ENCODE results near the gene KIAA0825. TPM values are rescaled to one million over a fixed set of nuclear protein-coding genes. Genes with fewer than 3 reads are reported as not detected.

The KIAA0825 gene
- total and polyA plus RNA-seq, 2 of the 8 experiments (the other 6 are each of a cell fraction or from before 2014, with no cell fraction given) = 0.60 to 1.0 TPM

DNA sequence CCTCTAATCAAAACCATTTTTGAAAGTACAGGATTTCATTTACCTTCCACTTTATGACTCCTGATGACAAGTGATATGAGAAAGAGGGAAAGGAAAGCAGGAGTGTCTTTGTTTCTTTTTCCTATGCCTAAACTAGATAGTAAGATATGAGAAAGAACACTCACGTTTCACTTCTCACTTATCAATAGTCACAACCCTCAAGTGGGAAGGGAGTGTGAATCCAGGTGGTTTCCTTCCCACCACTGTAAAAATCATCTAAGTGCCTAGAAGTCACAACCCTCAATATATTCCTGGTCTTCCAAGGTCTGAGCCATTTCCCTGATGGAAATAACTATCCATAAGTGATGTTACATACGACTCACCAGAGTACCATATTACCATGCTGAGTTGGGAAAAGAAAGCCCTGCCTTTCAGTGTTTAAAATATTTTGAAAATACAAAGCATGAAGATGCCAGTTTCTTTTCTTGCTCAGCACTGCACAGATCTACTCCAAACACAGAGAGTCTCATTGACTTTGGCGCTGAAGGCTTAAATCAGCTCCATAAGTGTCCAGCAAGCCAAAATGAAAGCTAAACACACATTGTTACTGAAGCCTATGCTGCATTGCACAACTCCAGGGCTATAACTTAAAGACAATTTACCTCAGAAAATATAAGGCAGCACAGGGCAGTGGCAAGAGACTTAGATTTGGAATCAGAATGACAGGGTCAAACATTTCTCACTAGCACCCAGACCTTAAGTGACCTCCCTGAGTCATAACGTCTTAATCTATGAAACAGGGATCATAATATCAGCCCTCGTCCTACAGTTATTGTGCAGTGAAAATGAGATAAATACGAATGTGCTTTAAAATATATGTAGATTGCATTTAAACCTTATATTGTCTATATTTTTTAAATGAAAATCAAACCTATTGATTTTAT is 301.2 kb downstream of the KIAA0825 start:
- Histone ChIP-seq H4K8ac (ENCODE audit: extremely low read depth, insufficient read depth, low read length) (no peak overlapping the region), H3K18ac (ENCODE audit: extremely low read depth, low read length) (no peak overlapping the region)

More for the DNA sequence above, 301.2 kb downstream of the KIAA0825 start:
- Histone ChIP-seq H2BK12ac (ENCODE audit: low read depth, low read length) (no peak overlapping the region), H2AK5ac (ENCODE audit: low read depth, low read length) (no peak overlapping the region), H3K4me1 (replicated peaks in 1 of 4; ENCODE audit: control insufficient read depth in 3 of 4, insufficient read depth in 4 of 4, low read length in 3 of 4) (peaks cover 0 to 3% (median 0%) of the 10 kb centered on the region in 4 experiments; a peak in 1 of 7 replicates), H3K27ac (ENCODE audit: low read depth, low read length) (no peak overlapping the region), H3K4ac (replicated peaks; ENCODE audit: insufficient read length, low read depth, low read length) (no peak overlapping the region), H4K5ac (ENCODE audit: insufficient read length, low read depth, low read length) (no peak overlapping the region), H2AFZ (ENCODE audit: low read length) (no peak overlapping the region), H2BK15ac (ENCODE audit: low read length) (no peak overlapping the region), H2BK120ac (replicated peaks; ENCODE audit: low read depth, low read length) (no peak overlapping the region), H3K14ac (ENCODE audit: insufficient read length) (no peak overlapping the region), H3K36me3 (ENCODE audit: control insufficient read depth in 2 of 4, insufficient read depth in 4 of 4, low read length in 3 of 4) (no peaks in the 10 kb centered on the region), H3K4me2 (ENCODE audit: insufficient read depth in 1 of 2, low read depth in 2 of 2, low read length in 2 of 2) (no peak overlapping the region), H4K91ac (replicated peaks; ENCODE audit: insufficient read length, low read length) (no peak overlapping the region), H3K79me2 (ENCODE audit: control insufficient read depth in 1 of 2, insufficient read depth in 2 of 2, low read length in 2 of 2) (peaks cover 0 to 92% of the 10 kb centered on the region in 2 experiments; a peak in 2 of 4 replicates), H3K9me3 (ENCODE audit: insufficient read depth in 2 of 2, low read depth in 1 of 2, low read length in 1 of 2) (no peaks in the 10 kb centered on the region), H3K79me1 (ENCODE audit: low read depth, low read length) (no peaks in the 10 kb centered on the region), H4K20me1 (replicated peaks in 1 of 2; ENCODE audit: control insufficient read depth in 1 of 2, insufficient read depth in 2 of 2, low read length in 2 of 2) (peaks cover 0 to 5% of the 10 kb centered on the region in 2 experiments), H3K56ac (replicated peaks; ENCODE audit: insufficient read length, low read depth, low read length) (no peak overlapping the region), H2BK5ac (ENCODE audit: low read depth, low read length) (no peak overlapping the region), H2BK20ac (ENCODE audit: low read length) (no peak overlapping the region), H3K23me2 (ENCODE audit: low read depth, low read length) (no peaks in the 10 kb centered on the region), H3K27me3 (replicated peaks in 1 of 4; ENCODE audit: control insufficient read depth in 3 of 4, extremely low read depth in 1 of 4, insufficient read depth in 3 of 4, low read length in 3 of 4) (no peaks in the 10 kb centered on the region), H3K9ac (replicated peaks in 1 of 4; ENCODE audit: extremely low read depth in 1 of 4, low read depth in 3 of 4, low read length in 3 of 4) (no peak overlapping the region), H3K4me3 (ENCODE audit: extremely low read depth in 1 of 4, insufficient read depth in 2 of 4, low read depth in 3 of 4, low read length in 4 of 4) (no peak overlapping the region), H3K23ac (ENCODE audit: insufficient read length) (no peak overlapping the region)
- no peak for FAIRE-seq
- ChIA-PET POLR2A (ENCODE audit: partially characterized antibody) (interaction anchor here (2.6 to 3.7 kb wide), 2 partner anchors 38 to 45 kb away, joined by 6 to 12 read pairs; no protein-coding TSS in a partner anchor), CTCF (ENCODE audit: partially characterized antibody) (interaction anchor here (0.6 kb wide), 1 partner anchor 498 kb away, joined by 4 read pairs; no protein-coding TSS in a partner anchor)
- 92% methylated on average over 6 of the region's 6 CpGs; no CpG with 5 or more reads in 1 of the 2 experiments for WGBS, 2 experiments (ENCODE audit: extremely low coverage in 1 of 2, insufficient coverage in 1 of 2, insufficient read length in 1 of 2, insufficient replicate concordance in 2 of 2, low coverage in 1 of 2, low lambda C conversion rate in 2 of 2, missing lambda C conversion rate in 1 of 2)
- no peak for DNase-seq (ENCODE audit: low read depth in 1 of 2, low spot score in 2 of 2)
- TF ChIP-seq CEBPB (IDR thresholded peaks at IDR 0.05; ENCODE audit: low read depth, low read length) (peak; percentile 30; the same call in 1 of the 2 replicates), BCL11A (IDR thresholded peaks at IDR 0.05; ENCODE audit: low read depth in 2 of 2, low read length in 2 of 2) (no peak)
